WTC11 (cell line): ENCODE results near the gene CTNNA1. TPM values are rescaled to one million over a fixed set of nuclear protein-coding genes. Genes with fewer than 3 reads are reported as not detected.

Experiments
- ATAC-seq: fragments of 200-7000 bp; cut with Tn5 transposase; 2 replicates; pipeline ENCODE4 v1.10.0; 2021; ENCODE audit warnings: mild to moderate bottlenecking, moderate library complexity
- CTCF ChIA-PET: fragments of 300-600 bp; sonication (Branson Sonifier 250); formaldehyde crosslinking; loops from one replicate; lab custom pipeline; 2021; ENCODE audit warnings: antibody characterized with exemption; lab: Charles Lee
- POLR2A ChIA-PET: fragments of 350-600 bp; sonication (Branson Sonifier 250); formaldehyde crosslinking; loops from one replicate; lab custom pipeline; 2021; ENCODE audit warnings: antibody characterized with exemption; lab: Charles Lee
- DNase-seq: peaks from one replicate; pipeline ENCODE4 v3.0.0; 2021; ENCODE audit warnings: low spot score
- H3K27ac Mint-ChIP-seq: 2 replicates; pipeline ENCODE4 v1.8.0; 2021; ENCODE audit warnings: mixed read lengths
- H3K27me3 Mint-ChIP-seq: 2 replicates; pipeline ENCODE4 v1.8.0; 2021; ENCODE audit warnings: low read depth, mild to moderate bottlenecking, moderate library complexity, mixed read lengths
- H3K36me3 Mint-ChIP-seq: 2 replicates; pipeline ENCODE4 v1.8.0; 2021; ENCODE audit warnings: mixed read lengths
- H3K4me1 Mint-ChIP-seq: 2 replicates; pipeline ENCODE4 v1.8.0; 2022; ENCODE audit warnings: mixed read lengths
- H3K4me3 Mint-ChIP-seq: 2 replicates; pipeline ENCODE4 v1.8.0; 2021; ENCODE audit warnings: mild to moderate bottlenecking, moderate library complexity, mixed read lengths
- H3K9me3 Mint-ChIP-seq: 2 replicates; pipeline ENCODE4 v1.8.0; 2021; ENCODE audit warnings: mixed read lengths
- ATF1 ChIP-seq: sonication (generic); formaldehyde crosslinking; IDR thresholded peaks from 2 replicates; pipeline ENCODE4 v1.8.1; 2023; ENCODE audit warnings: mild to moderate bottlenecking, moderate library complexity, missing genetic modification reagents
- CREB1 ChIP-seq: sonication (generic); formaldehyde crosslinking; IDR thresholded peaks from 2 replicates; pipeline ENCODE4 v1.8.0; 2023; ENCODE audit warnings: mild to moderate bottlenecking, missing genetic modification reagents
- ETV6 ChIP-seq: sonication (generic); formaldehyde crosslinking; IDR thresholded peaks from 2 replicates; pipeline ENCODE4 v1.8.1; 2022; ENCODE audit warnings: mild to moderate bottlenecking, missing genetic modification reagents
- FOXJ3 ChIP-seq: sonication (generic); formaldehyde crosslinking; IDR thresholded peaks from 2 replicates; pipeline ENCODE4 v1.9.0; 2021; ENCODE audit warnings: missing genetic modification reagents, mild to moderate bottlenecking, borderline replicate concordance
- GABPB1 ChIP-seq: sonication (generic); formaldehyde crosslinking; IDR thresholded peaks from 2 replicates; pipeline ENCODE4 v1.8.1; 2023; ENCODE audit warnings: mild to moderate bottlenecking, missing genetic modification reagents
- NR1H2 ChIP-seq: sonication (generic); formaldehyde crosslinking; IDR thresholded peaks from 2 replicates; pipeline ENCODE4 v1.9.0; 2021; ENCODE audit warnings: mild to moderate bottlenecking, moderate library complexity, missing genetic modification reagents
- NR2C2 ChIP-seq: sonication (generic); formaldehyde crosslinking; IDR thresholded peaks from 2 replicates; pipeline ENCODE4 v1.8.0; 2022; ENCODE audit warnings: mild to moderate bottlenecking, missing genetic modification reagents
- SMAD4 ChIP-seq: sonication (generic); formaldehyde crosslinking; IDR thresholded peaks from 2 replicates; pipeline ENCODE4 v1.8.0; 2022; ENCODE audit warnings: mild to moderate bottlenecking, missing genetic modification reagents
- TEAD4 ChIP-seq: sonication (generic); formaldehyde crosslinking; IDR thresholded peaks from 2 replicates; pipeline ENCODE4 v1.8.0; 2022; ENCODE audit warnings: mild to moderate bottlenecking, missing genetic modification reagents
- ZBTB21 ChIP-seq: sonication (generic); formaldehyde crosslinking; IDR thresholded peaks from 2 replicates; pipeline ENCODE4 v1.8.1; 2023; ENCODE audit warnings: mild to moderate bottlenecking, missing genetic modification reagents, borderline replicate concordance
- ZNF121 ChIP-seq: sonication (generic); formaldehyde crosslinking; IDR thresholded peaks from 2 replicates; pipeline ENCODE4 v1.8.0; 2023; ENCODE audit warnings: missing genetic modification reagents
- ZNF263 ChIP-seq: sonication (generic); formaldehyde crosslinking; IDR thresholded peaks from 2 replicates; pipeline ENCODE4 v1.8.1; 2022; ENCODE audit warnings: low read depth, mild to moderate bottlenecking, moderate library complexity, missing genetic modification reagents
- ZNF396 ChIP-seq: fragments of 250-450 bp; sonication (Bioruptor Pico); IDR thresholded peaks from 2 replicates; pipeline ENCODE4 v1.8.0; 2021; ENCODE audit warnings: mild to moderate bottlenecking, moderate library complexity, borderline replicate concordance
- ZNF671 ChIP-seq: fragments of 250-450 bp; sonication (Bioruptor Pico); IDR thresholded peaks from 2 replicates; pipeline ENCODE4 v1.8.0; 2021; ENCODE audit warnings: mild to moderate bottlenecking
- total RNA-seq: library from RNA; stranded (reverse); gene quantifications from 3 replicates; pipeline ENCODE4 v1.2.3, GENCODE V29; 2021
- TF ChIP-seq, protein P1 (sequence below): sonication (generic); formaldehyde crosslinking; IDR thresholded peaks from 2 replicates; pipeline ENCODE4 v1.8.0; 2022; ENCODE audit warnings: mild to moderate bottlenecking, missing genetic modification reagents
- TF ChIP-seq, protein P2 (sequence below): sonication (generic); formaldehyde crosslinking; IDR thresholded peaks from 2 replicates; pipeline ENCODE4 v1.8.1; 2022; ENCODE audit warnings: low read depth, mild to moderate bottlenecking, moderate library complexity, missing genetic modification reagents, borderline replicate concordance
- TF ChIP-seq, protein P3 (sequence below): sonication (generic); formaldehyde crosslinking; IDR thresholded peaks from 2 replicates; pipeline ENCODE4 v1.8.0; 2022; ENCODE audit warnings: mild to moderate bottlenecking, missing genetic modification reagents
- TF ChIP-seq, protein P4 (sequence below): sonication (generic); formaldehyde crosslinking; IDR thresholded peaks from 2 replicates; pipeline ENCODE4 v1.8.0; 2022; ENCODE audit warnings: mild to moderate bottlenecking, missing genetic modification reagents
- TF ChIP-seq, protein P5 (sequence below): sonication (generic); formaldehyde crosslinking; IDR thresholded peaks from 2 replicates; pipeline ENCODE4 v1.8.0; 2023; ENCODE audit warnings: mild to moderate bottlenecking, missing genetic modification reagents
- TF ChIP-seq, protein P6 (sequence below): sonication (generic); formaldehyde crosslinking; IDR thresholded peaks from 2 replicates; pipeline ENCODE4 v1.8.0; 2023; ENCODE audit warnings: missing genetic modification reagents
- TF ChIP-seq, protein P7 (sequence below): fragments of 250-450 bp; sonication (Bioruptor Pico); IDR thresholded peaks from 2 replicates; pipeline ENCODE4 v2.1.2; 2022; ENCODE audit warnings: mild to moderate bottlenecking, moderate library complexity

Gene CTNNA1
- total RNA-seq, 1 experiment from 2014 or later = 309 TPM

DNA sequence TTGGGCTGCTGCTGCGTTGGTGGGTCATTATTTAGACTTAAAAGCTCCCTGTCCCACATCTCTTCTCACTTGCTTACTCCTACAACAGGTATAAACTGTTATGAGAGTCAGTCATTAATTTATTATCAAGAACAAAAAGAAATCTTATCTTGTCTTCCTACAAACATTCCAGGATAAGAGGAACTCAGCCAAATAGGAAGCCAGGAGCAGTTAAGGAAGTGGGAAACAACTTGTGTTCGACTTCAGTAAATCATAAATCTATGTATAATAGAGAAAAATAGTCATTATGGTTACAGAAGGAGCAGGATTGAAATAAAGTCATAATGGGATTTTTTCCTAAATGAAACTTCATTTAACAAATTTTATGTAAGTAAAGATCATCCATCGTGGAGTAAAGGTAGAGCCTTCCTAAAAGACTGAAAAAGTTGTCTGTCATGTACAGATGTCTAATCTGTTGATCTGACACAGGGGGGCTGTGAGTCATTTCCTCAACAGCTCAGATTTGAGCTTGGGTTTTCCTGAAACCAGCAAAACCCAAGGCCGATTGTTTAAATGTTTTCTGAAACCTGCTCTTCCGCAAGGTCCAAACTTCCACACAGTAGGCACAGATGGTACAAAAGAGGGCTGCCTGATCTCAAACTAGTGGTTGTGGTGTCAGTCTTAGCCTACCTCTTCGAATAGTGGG, 147.2 kb downstream of the CTNNA1 start (continued):
- TF ChIP-seq ZNF263 (CRISPR knock-in tag) (no peak), TEAD4 (CRISPR knock-in tag) (no peak), ATF1 (CRISPR knock-in tag) (no peak), ZNF396 (CRISPR knock-in tag) (no peak)
- TF ChIP-seq, protein P1, sequence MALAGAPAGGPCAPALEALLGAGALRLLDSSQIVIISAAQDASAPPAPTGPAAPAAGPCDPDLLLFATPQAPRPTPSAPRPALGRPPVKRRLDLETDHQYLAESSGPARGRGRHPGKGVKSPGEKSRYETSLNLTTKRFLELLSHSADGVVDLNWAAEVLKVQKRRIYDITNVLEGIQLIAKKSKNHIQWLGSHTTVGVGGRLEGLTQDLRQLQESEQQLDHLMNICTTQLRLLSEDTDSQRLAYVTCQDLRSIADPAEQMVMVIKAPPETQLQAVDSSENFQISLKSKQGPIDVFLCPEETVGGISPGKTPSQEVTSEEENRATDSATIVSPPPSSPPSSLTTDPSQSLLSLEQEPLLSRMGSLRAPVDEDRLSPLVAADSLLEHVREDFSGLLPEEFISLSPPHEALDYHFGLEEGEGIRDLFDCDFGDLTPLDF (CRISPR knock-in tag) = no peak

DNA sequence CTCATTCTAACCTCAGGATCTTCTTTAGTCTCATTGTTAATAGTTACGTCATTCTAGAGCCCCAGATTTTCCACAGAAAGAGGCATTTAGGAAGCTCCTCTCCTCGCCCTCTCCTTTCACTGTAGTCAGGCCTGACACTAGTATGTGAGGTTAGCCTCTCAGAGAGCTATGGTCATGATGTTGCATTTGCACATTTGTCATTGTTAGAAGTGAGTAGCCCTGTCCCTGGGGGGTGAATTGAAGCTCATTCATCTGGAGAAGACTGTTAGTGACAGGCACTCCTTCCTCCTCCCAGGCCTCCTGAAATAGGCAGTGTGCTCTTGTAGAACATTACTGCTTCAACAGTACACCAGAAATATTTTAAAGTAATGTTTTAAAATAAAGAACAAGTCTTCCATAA, 148.5 kb downstream of the CTNNA1 start:
- no peak for DNase-seq
- POLR2A ChIA-PET = interaction anchor here (0.6 kb wide), 1 partner anchor 566 kb away, joined by 5 read pairs; no protein-coding TSS in a partner anchor
- Mint-ChIP-seq H3K27ac (peak overlapping the region; percentile 90), H3K4me3 (no peak overlapping the region), H3K9me3 (no peaks in the 10 kb centered on the region), H3K27me3 (no peaks in the 10 kb centered on the region), H3K36me3 (peaks cover 51% of the 10 kb centered on the region), H3K4me1 (peaks cover 17% of the 10 kb centered on the region)
- CTCF ChIA-PET = no interaction called here
- TF ChIP-seq, protein P2, sequence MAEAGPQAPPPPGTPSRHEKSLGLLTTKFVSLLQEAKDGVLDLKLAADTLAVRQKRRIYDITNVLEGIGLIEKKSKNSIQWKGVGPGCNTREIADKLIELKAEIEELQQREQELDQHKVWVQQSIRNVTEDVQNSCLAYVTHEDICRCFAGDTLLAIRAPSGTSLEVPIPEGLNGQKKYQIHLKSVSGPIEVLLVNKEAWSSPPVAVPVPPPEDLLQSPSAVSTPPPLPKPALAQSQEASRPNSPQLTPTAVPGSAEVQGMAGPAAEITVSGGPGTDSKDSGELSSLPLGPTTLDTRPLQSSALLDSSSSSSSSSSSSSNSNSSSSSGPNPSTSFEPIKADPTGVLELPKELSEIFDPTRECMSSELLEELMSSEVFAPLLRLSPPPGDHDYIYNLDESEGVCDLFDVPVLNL (CRISPR knock-in tag) = no peak
- TF ChIP-seq, protein P3, sequence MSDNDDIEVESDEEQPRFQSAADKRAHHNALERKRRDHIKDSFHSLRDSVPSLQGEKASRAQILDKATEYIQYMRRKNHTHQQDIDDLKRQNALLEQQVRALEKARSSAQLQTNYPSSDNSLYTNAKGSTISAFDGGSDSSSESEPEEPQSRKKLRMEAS = no peak
- TF ChIP-seq, protein P1 (CRISPR knock-in tag) = no peak
- TF ChIP-seq, protein P4, sequence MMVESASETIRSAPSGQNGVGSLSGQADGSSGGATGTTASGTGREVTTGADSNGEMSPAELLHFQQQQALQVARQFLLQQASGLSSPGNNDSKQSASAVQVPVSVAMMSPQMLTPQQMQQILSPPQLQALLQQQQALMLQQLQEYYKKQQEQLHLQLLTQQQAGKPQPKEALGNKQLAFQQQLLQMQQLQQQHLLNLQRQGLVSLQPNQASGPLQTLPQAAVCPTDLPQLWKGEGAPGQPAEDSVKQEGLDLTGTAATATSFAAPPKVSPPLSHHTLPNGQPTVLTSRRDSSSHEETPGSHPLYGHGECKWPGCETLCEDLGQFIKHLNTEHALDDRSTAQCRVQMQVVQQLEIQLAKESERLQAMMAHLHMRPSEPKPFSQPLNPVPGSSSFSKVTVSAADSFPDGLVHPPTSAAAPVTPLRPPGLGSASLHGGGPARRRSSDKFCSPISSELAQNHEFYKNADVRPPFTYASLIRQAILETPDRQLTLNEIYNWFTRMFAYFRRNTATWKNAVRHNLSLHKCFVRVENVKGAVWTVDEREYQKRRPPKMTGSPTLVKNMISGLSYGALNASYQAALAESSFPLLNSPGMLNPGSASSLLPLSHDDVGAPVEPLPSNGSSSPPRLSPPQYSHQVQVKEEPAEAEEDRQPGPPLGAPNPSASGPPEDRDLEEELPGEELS (CRISPR knock-in tag) = no peak
- TF ChIP-seq ETV6 (no peak), ZNF121 (CRISPR knock-in tag) (no peak), ZNF671 (CRISPR knock-in tag) (no peak), CREB1 (CRISPR knock-in tag) (no peak), GABPB1 (CRISPR knock-in tag) (no peak), ZBTB21 (CRISPR knock-in tag) (no peak), NR2C2 (CRISPR knock-in tag) (no peak), NR1H2 (CRISPR knock-in tag) (no peak), SMAD4 (CRISPR knock-in tag) (no peak), FOXJ3 (CRISPR knock-in tag) (no peak)
- TF ChIP-seq, protein P5, sequence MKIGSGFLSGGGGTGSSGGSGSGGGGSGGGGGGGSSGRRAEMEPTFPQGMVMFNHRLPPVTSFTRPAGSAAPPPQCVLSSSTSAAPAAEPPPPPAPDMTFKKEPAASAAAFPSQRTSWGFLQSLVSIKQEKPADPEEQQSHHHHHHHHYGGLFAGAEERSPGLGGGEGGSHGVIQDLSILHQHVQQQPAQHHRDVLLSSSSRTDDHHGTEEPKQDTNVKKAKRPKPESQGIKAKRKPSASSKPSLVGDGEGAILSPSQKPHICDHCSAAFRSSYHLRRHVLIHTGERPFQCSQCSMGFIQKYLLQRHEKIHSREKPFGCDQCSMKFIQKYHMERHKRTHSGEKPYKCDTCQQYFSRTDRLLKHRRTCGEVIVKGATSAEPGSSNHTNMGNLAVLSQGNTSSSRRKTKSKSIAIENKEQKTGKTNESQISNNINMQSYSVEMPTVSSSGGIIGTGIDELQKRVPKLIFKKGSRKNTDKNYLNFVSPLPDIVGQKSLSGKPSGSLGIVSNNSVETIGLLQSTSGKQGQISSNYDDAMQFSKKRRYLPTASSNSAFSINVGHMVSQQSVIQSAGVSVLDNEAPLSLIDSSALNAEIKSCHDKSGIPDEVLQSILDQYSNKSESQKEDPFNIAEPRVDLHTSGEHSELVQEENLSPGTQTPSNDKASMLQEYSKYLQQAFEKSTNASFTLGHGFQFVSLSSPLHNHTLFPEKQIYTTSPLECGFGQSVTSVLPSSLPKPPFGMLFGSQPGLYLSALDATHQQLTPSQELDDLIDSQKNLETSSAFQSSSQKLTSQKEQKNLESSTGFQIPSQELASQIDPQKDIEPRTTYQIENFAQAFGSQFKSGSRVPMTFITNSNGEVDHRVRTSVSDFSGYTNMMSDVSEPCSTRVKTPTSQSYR (CRISPR knock-in tag) = no peak
- TF ChIP-seq, protein P6, sequence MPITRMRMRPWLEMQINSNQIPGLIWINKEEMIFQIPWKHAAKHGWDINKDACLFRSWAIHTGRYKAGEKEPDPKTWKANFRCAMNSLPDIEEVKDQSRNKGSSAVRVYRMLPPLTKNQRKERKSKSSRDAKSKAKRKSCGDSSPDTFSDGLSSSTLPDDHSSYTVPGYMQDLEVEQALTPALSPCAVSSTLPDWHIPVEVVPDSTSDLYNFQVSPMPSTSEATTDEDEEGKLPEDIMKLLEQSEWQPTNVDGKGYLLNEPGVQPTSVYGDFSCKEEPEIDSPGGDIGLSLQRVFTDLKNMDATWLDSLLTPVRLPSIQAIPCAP (CRISPR knock-in tag) = no peak
- TF ChIP-seq, protein P7, sequence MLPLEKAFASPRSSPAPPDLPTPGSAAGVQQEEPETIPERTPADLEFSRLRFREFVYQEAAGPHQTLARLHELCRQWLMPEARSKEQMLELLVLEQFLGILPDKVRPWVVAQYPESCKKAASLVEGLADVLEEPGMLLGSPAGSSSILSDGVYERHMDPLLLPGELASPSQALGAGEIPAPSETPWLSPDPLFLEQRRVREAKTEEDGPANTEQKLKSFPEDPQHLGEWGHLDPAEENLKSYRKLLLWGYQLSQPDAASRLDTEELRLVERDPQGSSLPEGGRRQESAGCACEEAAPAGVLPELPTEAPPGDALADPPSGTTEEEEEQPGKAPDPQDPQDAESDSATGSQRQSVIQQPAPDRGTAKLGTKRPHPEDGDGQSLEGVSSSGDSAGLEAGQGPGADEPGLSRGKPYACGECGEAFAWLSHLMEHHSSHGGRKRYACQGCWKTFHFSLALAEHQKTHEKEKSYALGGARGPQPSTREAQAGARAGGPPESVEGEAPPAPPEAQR = no peak
- ATAC-seq = peak; percentile 43; the same call in 1 of the 2 replicates
